CD14-positive monocyte (primary cell): ENCODE results near the gene ARHGEF10L. TPM values are rescaled to one million over a fixed set of nuclear protein-coding genes. Genes with fewer than 3 reads are reported as not detected.

Experiments
- DNase-seq, 3 donors: peaks; one replicate each; pipeline ENCODE4 v3.0.0-alpha.2; 2011 to 2022
- H2AFZ ChIP-seq: 2 replicates; pipeline ENCODE4 v1.6.0; 2012; ENCODE audit warnings: mild to moderate bottlenecking, low read depth, low read length, inconsistent platforms; ENCODE audit not compliant: insufficient read depth, poor library complexity, severe bottlenecking
- H3K27ac ChIP-seq, 2 donors: 1 replicate in 1 of 2; 2 replicates in 1 of 2; pipeline ENCODE4 v1.5.1; 2012 to 2013; ENCODE audit warnings: low read length in 2 of 2, control low read depth in 1 of 2, inconsistent platforms in 1 of 2, low read depth in 1 of 2, mild to moderate bottlenecking in 1 of 2
- H3K27me3 ChIP-seq, 2 donors: one replicate each; pipeline versions ENCODE4 v1.6.0 to v1.6.1; 2011 to 2013; ENCODE audit warnings: low read length in 2 of 2; ENCODE audit not compliant: control insufficient read depth in 2 of 2, insufficient read depth in 2 of 2
- H3K36me3 ChIP-seq, 2 donors: replicated peaks in 1 of 2; 1 replicate in 1 of 2; 2 replicates in 1 of 2; pipeline versions ENCODE4 v1.5.1 to v1.6.1; 2012 to 2013; ENCODE audit warnings: low read length in 2 of 2, control low read depth in 1 of 2, inconsistent platforms in 1 of 2, mild to moderate bottlenecking in 1 of 2; ENCODE audit not compliant: insufficient read depth in 2 of 2, control insufficient read depth in 1 of 2
- H3K4me1 ChIP-seq, 2 donors: 1 replicate in 1 of 2; 2 replicates in 1 of 2; pipeline versions ENCODE4 v1.5.1 to v1.6.1; 2012 to 2013; ENCODE audit warnings: low read length in 2 of 2, control low read depth in 1 of 2, inconsistent platforms in 1 of 2, mild to moderate bottlenecking in 1 of 2, moderate library complexity in 1 of 2; ENCODE audit not compliant: insufficient read depth in 2 of 2, control insufficient read depth in 1 of 2
- H3K4me2 ChIP-seq: replicated peaks from 2 replicates; pipeline ENCODE3; 2012; ENCODE audit warnings: low read length, moderate library complexity, mild to moderate bottlenecking; ENCODE audit not compliant: poor library complexity, severe bottlenecking; ENCODE audit errors: extremely low read depth
- H3K4me3 ChIP-seq, 3 experiments: fragments of 200-600 bp in 1 of 3; sonication (generic) in 1 of 3; replicated peaks in 1 of 3; 1 replicate in 2 of 3; 2 replicates in 1 of 3; pipeline ENCODE4 v1.5.1; 2011 to 2013; ENCODE audit warnings: low read length in 3 of 3, mild to moderate bottlenecking in 3 of 3, control low read depth in 2 of 3, low read depth in 2 of 3, inconsistent platforms in 1 of 3, moderate library complexity in 1 of 3
- H3K79me2 ChIP-seq: 2 replicates; pipeline ENCODE4 v1.6.0; 2012; ENCODE audit warnings: mild to moderate bottlenecking, control low read depth, inconsistent platforms, low read length, moderate library complexity; ENCODE audit not compliant: insufficient read depth
- H3K9ac ChIP-seq: 2 replicates; pipeline ENCODE4 v1.6.0; 2017; ENCODE audit warnings: low read length, mild to moderate bottlenecking; ENCODE audit not compliant: insufficient read depth, poor library complexity, severe bottlenecking
- H3K9me3 ChIP-seq, 2 donors: replicated peaks in 1 of 2; 1 replicate in 1 of 2; 2 replicates in 1 of 2; pipeline versions ENCODE4 v1.5.1 to v1.6.1; 2012 to 2013; ENCODE audit warnings: low read length in 2 of 2, control low read depth in 1 of 2; ENCODE audit not compliant: control insufficient read depth in 1 of 2, insufficient read depth in 1 of 2
- H4K20me1 ChIP-seq: 2 replicates; pipeline ENCODE4 v1.6.0; 2012; ENCODE audit warnings: mild to moderate bottlenecking, low read length, control low read depth, moderate library complexity; ENCODE audit not compliant: insufficient read depth
- H3K27ac Mint-ChIP-seq, 7 donors: one replicate each; pipeline ENCODE4 v1.8.0; 2020; ENCODE audit warnings: mild to moderate bottlenecking in 7 of 7, mixed read lengths in 7 of 7, moderate library complexity in 6 of 7, inconsistent platforms in 2 of 7
- H3K27me3 Mint-ChIP-seq, 3 donors: one replicate each; pipeline ENCODE4 v1.8.0; 2021 to 2022; ENCODE audit warnings: low read depth in 3 of 3, mild to moderate bottlenecking in 3 of 3, mixed read lengths in 3 of 3, moderate library complexity in 3 of 3, inconsistent platforms in 1 of 3
- H3K36me3 Mint-ChIP-seq, 2 donors: one replicate each; pipeline ENCODE4 v1.8.0; 2020; ENCODE audit warnings: mixed read lengths in 2 of 2, inconsistent platforms in 1 of 2, mild to moderate bottlenecking in 1 of 2
- H3K4me1 Mint-ChIP-seq: one replicate; pipeline ENCODE4 v1.8.0; 2020; ENCODE audit warnings: mild to moderate bottlenecking, mixed read lengths
- H3K4me3 Mint-ChIP-seq, 2 donors: one replicate each; pipeline ENCODE4 v1.8.0; 2020; ENCODE audit warnings: mild to moderate bottlenecking in 2 of 2, mixed read lengths in 2 of 2, moderate library complexity in 1 of 2
- H3K9me3 Mint-ChIP-seq, 7 donors: one replicate each; pipeline ENCODE4 v1.8.0; 2020 to 2022; ENCODE audit warnings: mixed read lengths in 7 of 7, mild to moderate bottlenecking in 6 of 7, moderate library complexity in 6 of 7, inconsistent platforms in 2 of 7
- WGBS: methylation state at CpG from one replicate; pipeline ENCODE4 v1.1.5; 2013; ENCODE audit warnings: missing lambda C conversion rate; ENCODE audit not compliant: insufficient coverage; 5-methylcytosine and 5-hydroxymethylcytosine counted together
- intact Hi-C, 2 donors: fragments of 100-400 bp; cut with micrococcal nuclease; formaldehyde crosslinking; loops; one replicate each; pipeline versions ENCODE4 v1.15.0 to v1.15.1; 2023
- polyA plus RNA-seq, 3 donors: library from polyadenylated mRNA; depleted of rRNA in 1 of 3; unstranded in 2 of 3; stranded (reverse) in 1 of 3; fragments of 300-500 nt in 2 of 3; fragments of >200 nt in 1 of 3; fragmentation: Illumina TruSeq in 2 of 3; gene quantifications; 1 replicate in 2 of 3; 2 replicates in 1 of 3; pipeline ENCODE4 v1.2.3, GENCODE V29; 2012 to 2021
- TF ChIP-seq, protein P1 (sequence below): fragments of 200-600 bp; IDR thresholded peaks from one replicate; pipeline ENCODE4 v1.8.0; 2022; ENCODE audit warnings: antibody characterized with exemption, mild to moderate bottlenecking

ARHGEF10L gene
- polyA plus RNA-seq, 3 donors: 20.7 to 95.7 (median 23.7) TPM

DNA sequence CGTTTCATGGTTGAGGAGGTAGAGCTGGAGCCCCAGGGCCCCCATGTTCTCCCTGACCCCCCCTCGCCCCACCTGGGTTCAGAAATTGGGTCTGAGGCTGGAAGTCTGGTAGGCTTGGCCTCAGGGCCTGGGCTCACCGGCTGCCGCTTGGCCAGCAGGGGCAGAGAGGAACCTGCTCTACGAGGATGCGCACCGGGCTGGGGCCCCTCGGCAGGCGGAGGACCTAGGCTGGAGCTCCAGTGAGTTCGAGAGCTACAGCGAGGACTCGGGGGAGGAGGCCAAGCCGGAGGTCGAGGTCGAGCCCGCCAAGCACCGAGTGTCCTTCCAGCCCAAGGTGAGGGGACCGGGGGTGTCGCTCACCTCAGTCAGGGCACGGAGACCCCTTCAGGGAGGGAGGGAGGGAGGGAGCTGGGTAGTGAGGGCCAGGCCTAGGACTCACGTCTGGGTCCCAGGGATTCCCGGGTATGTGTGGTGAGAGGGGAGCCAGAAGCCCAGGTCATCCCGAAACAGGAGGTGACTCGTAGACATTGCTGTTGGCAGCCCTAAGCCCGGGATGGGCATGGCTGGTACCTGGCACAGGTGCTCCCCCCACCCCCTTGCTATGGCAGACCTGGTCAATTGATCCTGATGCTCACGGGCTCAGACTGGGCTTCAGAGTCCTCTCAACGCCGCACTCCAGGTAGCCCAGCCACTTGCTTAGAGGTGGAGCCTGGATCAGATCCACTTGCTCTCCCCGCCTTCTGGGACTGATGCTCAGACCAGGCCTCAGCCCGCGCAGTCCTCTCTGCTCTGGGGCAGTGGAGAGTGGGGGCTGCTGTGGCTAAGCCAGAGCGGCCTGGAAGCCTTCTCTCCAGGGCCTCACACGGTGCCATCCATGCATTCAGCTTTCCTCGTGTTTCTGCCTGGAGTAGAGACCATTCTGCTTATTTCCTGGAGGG lies 68.4 kb downstream of the ARHGEF10L start:
- TF ChIP-seq, protein P1, sequence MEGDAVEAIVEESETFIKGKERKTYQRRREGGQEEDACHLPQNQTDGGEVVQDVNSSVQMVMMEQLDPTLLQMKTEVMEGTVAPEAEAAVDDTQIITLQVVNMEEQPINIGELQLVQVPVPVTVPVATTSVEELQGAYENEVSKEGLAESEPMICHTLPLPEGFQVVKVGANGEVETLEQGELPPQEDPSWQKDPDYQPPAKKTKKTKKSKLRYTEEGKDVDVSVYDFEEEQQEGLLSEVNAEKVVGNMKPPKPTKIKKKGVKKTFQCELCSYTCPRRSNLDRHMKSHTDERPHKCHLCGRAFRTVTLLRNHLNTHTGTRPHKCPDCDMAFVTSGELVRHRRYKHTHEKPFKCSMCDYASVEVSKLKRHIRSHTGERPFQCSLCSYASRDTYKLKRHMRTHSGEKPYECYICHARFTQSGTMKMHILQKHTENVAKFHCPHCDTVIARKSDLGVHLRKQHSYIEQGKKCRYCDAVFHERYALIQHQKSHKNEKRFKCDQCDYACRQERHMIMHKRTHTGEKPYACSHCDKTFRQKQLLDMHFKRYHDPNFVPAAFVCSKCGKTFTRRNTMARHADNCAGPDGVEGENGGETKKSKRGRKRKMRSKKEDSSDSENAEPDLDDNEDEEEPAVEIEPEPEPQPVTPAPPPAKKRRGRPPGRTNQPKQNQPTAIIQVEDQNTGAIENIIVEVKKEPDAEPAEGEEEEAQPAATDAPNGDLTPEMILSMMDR: no peak
- Histone ChIP-seq H3K9me3 (no peaks in the 10 kb centered on the region), H3K79me2 (no peaks in the 10 kb centered on the region), H3K9ac (no peak overlapping the region), H3K27ac (no peak overlapping the region), H3K4me1 (peaks cover 3 to 7% of the 10 kb centered on the region in 2 donors), H3K4me2 (no peak overlapping the region), H4K20me1 (no peaks in the 10 kb centered on the region), H3K4me3 (no peak overlapping the region), H2AFZ (no peak overlapping the region), H3K27me3 (no peaks in the 10 kb centered on the region), H3K36me3 (no peaks in the 10 kb centered on the region)
- no peaks in the 10 kb centered on the region for H3K9me3 Mint-ChIP-seq
- H3K27ac Mint-ChIP-seq: no peak overlapping the region
- 94% methylated on average over 30 of the region's 34 CpGs for WGBS
- intact Hi-C loops: loop anchor here (2.0 to 5.0 kb wide), 2 partner anchors 106 to 113 kb away; no protein-coding TSS in a partner anchor
- DNase-seq: no peak
- H3K36me3 Mint-ChIP-seq: peaks cover 0 to 3% of the 10 kb centered on the region in 2 donors
- H3K27me3 Mint-ChIP-seq: peaks cover 9 to 16% (median 13%) of the 10 kb centered on the region in 3 donors
- H3K4me1 Mint-ChIP-seq: peaks cover 11% of the 10 kb centered on the region
- no peak overlapping the region for H3K4me3 Mint-ChIP-seq

- peaks cover 9 to 10% of the 10 kb centered on the region in 2 donors for H3K4me1 ChIP-seq
- H3K4me2 ChIP-seq: no peak overlapping the region
- H3K27me3 ChIP-seq: no peaks in the 10 kb centered on the region
- H4K20me1 ChIP-seq: no peaks in the 10 kb centered on the region
- H3K36me3 Mint-ChIP-seq: peaks cover 0 to 8% of the 10 kb centered on the region in 2 donors
- peaks cover 5 to 12% (median 6%) of the 10 kb centered on the region in 3 donors for H3K27me3 Mint-ChIP-seq
- no peaks in the 10 kb centered on the region for H3K9me3 Mint-ChIP-seq
- no peaks in the 10 kb centered on the region for H3K36me3 ChIP-seq
- H2AFZ ChIP-seq: no peak overlapping the region
- H3K9me3 ChIP-seq: no peaks in the 10 kb centered on the region
- no peak overlapping the region for H3K27ac ChIP-seq
- TF ChIP-seq, protein P1: no peak
- no peak for DNase-seq
- 83% methylated on average over 5 of the region's 5 CpGs for WGBS
- H3K4me3 Mint-ChIP-seq: no peak overlapping the region
- peaks cover 11% of the 10 kb centered on the region for H3K4me1 Mint-ChIP-seq
- no peak overlapping the region for H3K4me3 ChIP-seq
- H3K79me2 ChIP-seq: no peaks in the 10 kb centered on the region
- no peak overlapping the region for H3K9ac ChIP-seq
- intact Hi-C loops: loop anchor here in 1 of 2 donors (5.0 kb wide), 1 partner anchor 107 kb away; no protein-coding TSS in a partner anchor
- H3K27ac Mint-ChIP-seq: peak overlapping the region in 1 of 7 donors; percentile 35
Measured at GRCh38 chr1:17609529-17609928, 70.0 kb downstream of the ARHGEF10L start.
